ENCODE measurements around the gene ASAP2. TPM values are rescaled to one million over a fixed set of nuclear protein-coding genes. Genes with fewer than 3 reads are reported as not detected.

ASAP2 gene
- total RNA-seq, 1 experiment from 2014 or later = 12.6 TPM

DNA sequence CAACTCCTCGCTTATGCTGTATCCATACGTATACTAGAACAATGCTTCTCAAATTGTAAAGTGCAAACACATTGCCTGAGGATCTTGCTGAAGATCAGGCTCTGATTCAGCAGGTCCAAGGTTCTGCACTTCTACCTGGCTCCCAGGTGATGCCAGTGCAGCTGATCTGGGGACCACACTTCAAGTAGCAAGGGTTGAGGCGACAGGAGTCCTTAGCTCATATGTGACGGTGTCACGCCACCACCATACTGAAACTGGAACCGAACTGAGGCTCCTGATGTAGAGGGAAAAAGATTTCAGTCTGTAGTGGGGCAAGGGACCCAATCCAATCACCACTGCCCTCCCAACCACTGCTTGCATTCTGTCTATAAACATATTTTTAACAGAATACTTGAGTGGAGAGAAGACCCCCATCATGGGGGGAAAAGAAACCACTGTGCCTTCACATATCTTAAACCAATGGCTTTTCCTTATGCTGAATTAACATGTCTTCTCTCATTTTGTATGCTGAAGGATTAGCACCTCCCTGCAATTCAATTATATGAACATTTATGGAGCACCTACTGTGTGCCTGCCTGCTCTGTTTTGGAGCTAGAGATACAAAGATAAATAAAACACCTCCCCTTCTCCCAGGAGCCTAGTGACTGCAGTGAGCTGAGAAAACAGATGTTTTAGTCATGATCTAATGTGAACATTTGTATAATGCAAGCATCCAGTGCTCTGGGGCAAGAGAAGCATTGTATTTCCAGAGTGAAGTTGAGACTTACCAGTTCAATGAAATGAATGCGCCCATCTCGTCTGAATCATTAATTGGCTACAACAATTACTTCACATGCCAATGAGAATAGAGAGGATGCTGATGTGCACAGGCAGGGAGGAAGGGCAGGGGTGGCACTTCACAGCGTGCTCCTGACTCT is 6.6 kb upstream of the ASAP2 start:
- no peak overlapping the region for H3T11ph ChIP-seq (ENCODE audit: low read length)
- no peaks in the 10 kb centered on the region for H3K9me3 ChIP-seq (ENCODE audit: control insufficient read depth, low read depth, low read length)
- no peak overlapping the region for H2BK5ac ChIP-seq (ENCODE audit: insufficient read length, low read length)
- H2BK15ac ChIP-seq (ENCODE audit: low read depth, low read length) = no peak overlapping the region
- no peak overlapping the region for H4K91ac ChIP-seq (ENCODE audit: insufficient read length, low read depth, low read length)
- no peak overlapping the region for H3K4me2 ChIP-seq (ENCODE audit: insufficient read depth, insufficient read length, low read length)
- TF ChIP-seq, protein P1, sequence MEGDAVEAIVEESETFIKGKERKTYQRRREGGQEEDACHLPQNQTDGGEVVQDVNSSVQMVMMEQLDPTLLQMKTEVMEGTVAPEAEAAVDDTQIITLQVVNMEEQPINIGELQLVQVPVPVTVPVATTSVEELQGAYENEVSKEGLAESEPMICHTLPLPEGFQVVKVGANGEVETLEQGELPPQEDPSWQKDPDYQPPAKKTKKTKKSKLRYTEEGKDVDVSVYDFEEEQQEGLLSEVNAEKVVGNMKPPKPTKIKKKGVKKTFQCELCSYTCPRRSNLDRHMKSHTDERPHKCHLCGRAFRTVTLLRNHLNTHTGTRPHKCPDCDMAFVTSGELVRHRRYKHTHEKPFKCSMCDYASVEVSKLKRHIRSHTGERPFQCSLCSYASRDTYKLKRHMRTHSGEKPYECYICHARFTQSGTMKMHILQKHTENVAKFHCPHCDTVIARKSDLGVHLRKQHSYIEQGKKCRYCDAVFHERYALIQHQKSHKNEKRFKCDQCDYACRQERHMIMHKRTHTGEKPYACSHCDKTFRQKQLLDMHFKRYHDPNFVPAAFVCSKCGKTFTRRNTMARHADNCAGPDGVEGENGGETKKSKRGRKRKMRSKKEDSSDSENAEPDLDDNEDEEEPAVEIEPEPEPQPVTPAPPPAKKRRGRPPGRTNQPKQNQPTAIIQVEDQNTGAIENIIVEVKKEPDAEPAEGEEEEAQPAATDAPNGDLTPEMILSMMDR (conservative IDR thresholded peaks at IDR 0.05) = no peak
- no peak overlapping the region for H4K5ac ChIP-seq (ENCODE audit: insufficient read length, low read depth, low read length)
- no peak overlapping the region for H3K56ac ChIP-seq (ENCODE audit: insufficient read length, low read depth, low read length)
- H3K79me2 ChIP-seq (ENCODE audit: insufficient read depth, low read length) = no peaks in the 10 kb centered on the region
- H3K36me3 Mint-ChIP-seq (ENCODE audit: insufficient read depth in 1 of 3, low read depth in 3 of 3) = no peaks in the 10 kb centered on the region
- no peaks in the 10 kb centered on the region; the same call in 1 of the 2 replicates for H3K27me3 ChIP-seq (ENCODE audit: insufficient read depth, low read length)
- H3K27ac ChIP-seq (ENCODE audit: insufficient read length, low read depth, low read length) = no peak overlapping the region
- H2BK20ac ChIP-seq (ENCODE audit: low read depth, low read length, poor library complexity, severe bottlenecking) = no peak overlapping the region
- no peak overlapping the region for H4K8ac ChIP-seq (replicated peaks; ENCODE audit: insufficient read length, low read depth, low read length)
- H4K20me1 ChIP-seq (ENCODE audit: control insufficient read depth, insufficient read depth, insufficient read length) = no peaks in the 10 kb centered on the region
- no peaks in the 10 kb centered on the region for H3K79me1 ChIP-seq (ENCODE audit: insufficient read depth, low read depth, low read length, poor library complexity, severe bottlenecking)
- H3K9ac ChIP-seq (ENCODE audit: extremely low read depth, insufficient read length, low read length) = no peak overlapping the region
- H3K4me1 ChIP-seq (ENCODE audit: insufficient read depth, low read length) = no peaks in the 10 kb centered on the region
- no peak for DNase-seq
- no peak overlapping the region for H3K23ac ChIP-seq (ENCODE audit: insufficient read length, low read depth, low read length)
- H3K9me3 Mint-ChIP-seq = no peaks in the 10 kb centered on the region
- no peaks in the 10 kb centered on the region for H3K23me2 ChIP-seq (ENCODE audit: insufficient read length, low read depth, low read length, poor library complexity, severe bottlenecking)
- peaks cover 12% of the 10 kb centered on the region for H3K27me3 Mint-ChIP-seq (ENCODE audit: low read depth)
- peaks cover 5 to 7% of the 10 kb centered on the region in 2 experiments; a peak in 2 of 4 replicates for H3K4me1 Mint-ChIP-seq
- no peak overlapping the region for H3K27ac Mint-ChIP-seq
- no peak overlapping the region for H3K18ac ChIP-seq (ENCODE audit: insufficient read length, low read depth, low read length)
- no peak overlapping the region for H3K14ac ChIP-seq (ENCODE audit: insufficient read depth, low read length)
- no peak overlapping the region for H2BK12ac ChIP-seq (ENCODE audit: insufficient read length, low read depth, low read length)
- H3K4me3 Mint-ChIP-seq = no peak overlapping the region
- H3K4ac ChIP-seq (ENCODE audit: low read depth, low read length) = no peak overlapping the region
- no CpG with 5 or more reads among the region's 9 CpGs for WGBS (ENCODE audit: extremely low coverage, insufficient read length, low lambda C conversion rate)
- H2BK120ac ChIP-seq (ENCODE audit: low read depth, low read length, poor library complexity, severe bottlenecking) = no peak overlapping the region
- H2AK5ac ChIP-seq (ENCODE audit: insufficient read length, low read length) = no peak overlapping the region
- H2AFZ ChIP-seq (ENCODE audit: low read length) = no peak overlapping the region

Measured in H9 (cell line).